Hepatocyte (in vitro differentiated cells): Measurements from ENCODE around the gene TTLL9.

Experiments used
- CTCF ChIP-seq: fragments of 200-600 bp; sonication (generic); IDR thresholded peaks from 2 replicates; pipeline ENCODE4 v1.5.1; 2016; ENCODE audit warnings: antibody characterized with exemption, mild to moderate bottlenecking; ENCODE audit not compliant: poor library complexity
- EZH2 ChIP-seq: fragments of 200-600 bp; sonication (generic); IDR thresholded peaks from 2 replicates; pipeline ENCODE4 v1.6.1; 2016; ENCODE audit warnings: antibody characterized with exemption, mild to moderate bottlenecking, borderline replicate concordance
- EZH2phosphoT487 ChIP-seq: fragments of 200-600 bp; sonication (generic); IDR thresholded peaks from one replicate; pipeline ENCODE4 v1.6.1; 2018; ENCODE audit warnings: antibody characterized with exemption, mild to moderate bottlenecking, low read depth, moderate library complexity; ENCODE audit not compliant: unreplicated experiment, severe bottlenecking

- TF ChIP-seq CTCF: no peak
- TF ChIP-seq EZH2phosphoT487: no peak
- TF ChIP-seq EZH2: no peak
Observed at GRCh38 chr20:31974296-31974695, 103.9 kb downstream of the TTLL9 start.
